OCI-LY1 (cell line): ENCODE results near the gene MACROD1.

Source experiments
- H2AFZ ChIP-seq: fragments of 200-600 bp; sonication (generic), shearing (Covaris generic); 2 replicates; pipeline ENCODE4 v1.6.0; 2014; ENCODE audit warnings: antibody characterized with exemption, mild to moderate bottlenecking, low read length
- H3F3A ChIP-seq: fragments of 200-600 bp; sonication (generic), shearing (Covaris generic); 2 replicates; pipeline ENCODE4 v1.6.0; 2014; ENCODE audit warnings: mild to moderate bottlenecking, antibody characterized with exemption, low read length, moderate library complexity; ENCODE audit not compliant: insufficient read depth
- H3K27ac ChIP-seq: fragments of 200-600 bp; sonication (generic); 2 replicates; pipeline ENCODE4 v1.5.1; 2014; ENCODE audit warnings: low read length, mixed run types, mild to moderate bottlenecking, low read depth; ENCODE audit not compliant: poor library complexity, severe bottlenecking
- H3K27me3 ChIP-seq: fragments of 200-600 bp; sonication (generic); 2 replicates; pipeline ENCODE4 v1.6.0; 2014; ENCODE audit warnings: antibody characterized with exemption, mild to moderate bottlenecking, low read length, moderate library complexity; ENCODE audit not compliant: insufficient read depth
- H3K36me3 ChIP-seq: fragments of 200-600 bp; sonication (generic); 2 replicates; pipeline ENCODE4 v1.6.1; 2014; ENCODE audit warnings: mild to moderate bottlenecking, antibody characterized with exemption, low read length, moderate library complexity, mixed read lengths; ENCODE audit not compliant: insufficient read depth
- H3K4me1 ChIP-seq: fragments of 200-600 bp; sonication (generic); 2 replicates; pipeline ENCODE4 v1.5.1; 2014; ENCODE audit warnings: mild to moderate bottlenecking, low read length, moderate library complexity; ENCODE audit not compliant: insufficient read depth, severe bottlenecking
- H3K4me2 ChIP-seq: fragments of 200-600 bp; sonication (generic), shearing (Covaris generic); 2 replicates; pipeline ENCODE4 v1.6.1; 2014; ENCODE audit warnings: low read length
- H3K4me3 ChIP-seq: fragments of 200-600 bp; sonication (generic); 2 replicates; pipeline ENCODE4 v1.5.1; 2014; ENCODE audit warnings: low read length, low read depth, mild to moderate bottlenecking, mixed read lengths; ENCODE audit not compliant: poor library complexity, severe bottlenecking
- H3K79me2 ChIP-seq: fragments of 200-600 bp; shearing (Covaris generic); 2 replicates; pipeline ENCODE4 v1.6.1; 2016; ENCODE audit warnings: mixed run types, low read length, mixed read lengths; ENCODE audit not compliant: insufficient read depth
- H3K9ac ChIP-seq: fragments of 200-600 bp; sonication (generic), shearing (Covaris generic); 2 replicates; pipeline ENCODE4 v1.6.1; 2014; ENCODE audit warnings: mild to moderate bottlenecking, low read length, mixed read lengths
- H3K9me2 ChIP-seq: fragments of 200-600 bp; sonication (generic), shearing (Covaris generic); 2 replicates; pipeline ENCODE4 v1.6.1; 2014; ENCODE audit warnings: low read depth, mild to moderate bottlenecking, low read length, mixed read lengths
- H3K9me3 ChIP-seq: fragments of 200-600 bp; shearing (Covaris generic); 2 replicates; pipeline ENCODE4 v1.6.1; 2014; ENCODE audit warnings: low read length, mixed read lengths
- H4K20me1 ChIP-seq: fragments of 200-600 bp; sonication (generic), shearing (Covaris generic); 2 replicates; pipeline ENCODE4 v1.6.0; 2016; ENCODE audit warnings: mild to moderate bottlenecking, low read length; ENCODE audit not compliant: insufficient read depth
- CTCF ChIP-seq: fragments of 200-600 bp; sonication (generic), shearing (Covaris generic); IDR thresholded peaks from 2 replicates; pipeline ENCODE4 v1.5.1; 2017; ENCODE audit warnings: mild to moderate bottlenecking, antibody characterized with exemption, low read length, moderate library complexity, mixed read lengths
- EZH2 ChIP-seq: fragments of 200-600 bp; sonication (generic), shearing (Covaris generic); IDR thresholded peaks from 2 replicates; pipeline ENCODE4 v1.8.0; 2017; ENCODE audit warnings: borderline replicate concordance, mixed run types, mild to moderate bottlenecking, antibody characterized with exemption, low read length, moderate library complexity, mixed read lengths

Gene MACROD1

DNA sequence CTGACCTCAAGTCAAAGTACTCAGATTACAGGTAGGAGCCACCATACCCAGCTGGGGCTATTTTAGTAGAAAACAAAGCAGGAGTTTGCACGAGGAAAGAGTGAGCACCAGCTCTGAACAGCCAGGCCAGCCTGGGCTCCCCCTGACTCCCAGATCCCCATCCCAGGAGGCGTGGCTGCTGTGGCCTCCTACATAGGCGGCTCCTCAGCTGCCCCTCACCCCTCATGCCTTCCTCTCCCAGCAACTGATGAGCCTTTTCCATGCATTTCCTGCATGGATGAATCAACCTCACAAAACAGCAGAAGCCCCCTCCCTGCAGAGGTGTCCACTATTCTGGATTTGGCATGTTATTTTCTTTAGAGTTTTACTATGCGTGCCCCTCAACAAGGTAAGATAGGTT is 140.7 kb downstream of the MACROD1 start:
- Histone ChIP-seq H3K4me2 (no peak overlapping the region), H3K79me2 (no peaks in the 10 kb centered on the region), H2AFZ (no peak overlapping the region), H3K9me3 (no peaks in the 10 kb centered on the region), H4K20me1 (no peaks in the 10 kb centered on the region), H3K4me1 (no peaks in the 10 kb centered on the region), H3K4me3 (no peak overlapping the region), H3K9ac (no peak overlapping the region), H3F3A (no peaks in the 10 kb centered on the region), H3K9me2 (no peaks in the 10 kb centered on the region), H3K27me3 (peaks cover 13% of the 10 kb centered on the region), H3K27ac (no peak overlapping the region), H3K36me3 (no peaks in the 10 kb centered on the region)
- no peak for TF ChIP-seq CTCF

- H3K36me3 ChIP-seq: no peaks in the 10 kb centered on the region
- no peaks in the 10 kb centered on the region for H3K4me1 ChIP-seq
- H3K9ac ChIP-seq: no peak overlapping the region
- H4K20me1 ChIP-seq: no peaks in the 10 kb centered on the region
- no peak overlapping the region for H3K4me2 ChIP-seq
- peaks cover 13% of the 10 kb centered on the region for H3K27me3 ChIP-seq
- H3K79me2 ChIP-seq: no peaks in the 10 kb centered on the region
- no peak overlapping the region for H3K27ac ChIP-seq
- no peak overlapping the region for H2AFZ ChIP-seq
- TF ChIP-seq EZH2: no peak
- no peak for TF ChIP-seq CTCF
- no peaks in the 10 kb centered on the region for H3K9me2 ChIP-seq
- no peak overlapping the region for H3K4me3 ChIP-seq
- no peaks in the 10 kb centered on the region for H3K9me3 ChIP-seq
- no peaks in the 10 kb centered on the region for H3F3A ChIP-seq
Measured at GRCh38 chr11:64023712-64024710, 141.9 kb downstream of the MACROD1 start.

DNA sequence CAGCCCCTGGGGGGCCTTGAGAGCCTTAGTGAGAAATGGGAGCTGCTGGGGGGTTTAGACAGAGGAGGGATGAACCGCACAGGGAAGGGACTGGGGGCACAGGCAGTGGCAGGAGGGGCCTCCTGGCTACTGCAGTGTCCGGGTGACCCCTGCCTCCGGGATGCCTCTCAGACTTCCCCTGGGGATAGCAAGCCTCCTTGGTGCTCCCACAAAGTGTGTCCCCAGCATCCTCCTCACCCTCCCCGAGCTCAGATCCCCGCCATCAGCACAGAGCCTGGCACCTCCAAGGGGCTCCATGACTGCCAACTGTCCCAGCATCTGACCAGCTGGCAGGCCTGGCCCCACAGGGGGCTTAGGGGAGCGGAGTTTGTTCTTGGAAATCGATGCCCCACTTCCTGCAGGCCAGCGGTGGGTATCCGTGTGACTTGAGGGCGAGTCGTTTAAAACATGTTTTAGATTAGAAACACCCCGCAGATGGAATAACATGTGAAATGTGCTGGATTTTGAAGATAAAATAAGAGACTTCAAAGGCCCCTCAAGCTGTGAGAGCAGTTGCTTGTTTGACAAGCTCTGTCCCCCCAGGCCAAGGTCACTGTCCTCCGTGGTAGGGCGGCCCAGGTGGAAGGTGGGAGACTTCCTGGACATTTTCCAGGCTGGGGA is 143.7 kb downstream of the MACROD1 start:
- Histone ChIP-seq H3K4me1 (no peaks in the 10 kb centered on the region), H3K36me3 (no peaks in the 10 kb centered on the region), H3K27ac (no peak overlapping the region), H3K79me2 (no peaks in the 10 kb centered on the region), H3K4me2 (no peak overlapping the region), H3K27me3 (peaks cover 7% of the 10 kb centered on the region), H3F3A (no peaks in the 10 kb centered on the region), H2AFZ (no peak overlapping the region), H3K9me3 (no peaks in the 10 kb centered on the region), H4K20me1 (no peaks in the 10 kb centered on the region), H3K4me3 (no peak overlapping the region), H3K9me2 (no peaks in the 10 kb centered on the region), H3K9ac (no peak overlapping the region)
- no peak for TF ChIP-seq EZH2
- TF ChIP-seq CTCF: no peak
